GM20000 (cell line): ENCODE data around the gene TCF7.

Experiments used
- DNase-seq: peaks from one replicate; pipeline ENCODE4 v3.0.0; 2012; ENCODE audit warnings: low spot score
- TF ChIP-seq, protein P1 (sequence below): IDR thresholded peaks from 2 replicates; pipeline ENCODE4 v1.5.1; 2012; ENCODE audit warnings: mild to moderate bottlenecking, control low read depth; ENCODE audit errors: extremely low read depth, missing control alignments

The TCF7 gene

DNA sequence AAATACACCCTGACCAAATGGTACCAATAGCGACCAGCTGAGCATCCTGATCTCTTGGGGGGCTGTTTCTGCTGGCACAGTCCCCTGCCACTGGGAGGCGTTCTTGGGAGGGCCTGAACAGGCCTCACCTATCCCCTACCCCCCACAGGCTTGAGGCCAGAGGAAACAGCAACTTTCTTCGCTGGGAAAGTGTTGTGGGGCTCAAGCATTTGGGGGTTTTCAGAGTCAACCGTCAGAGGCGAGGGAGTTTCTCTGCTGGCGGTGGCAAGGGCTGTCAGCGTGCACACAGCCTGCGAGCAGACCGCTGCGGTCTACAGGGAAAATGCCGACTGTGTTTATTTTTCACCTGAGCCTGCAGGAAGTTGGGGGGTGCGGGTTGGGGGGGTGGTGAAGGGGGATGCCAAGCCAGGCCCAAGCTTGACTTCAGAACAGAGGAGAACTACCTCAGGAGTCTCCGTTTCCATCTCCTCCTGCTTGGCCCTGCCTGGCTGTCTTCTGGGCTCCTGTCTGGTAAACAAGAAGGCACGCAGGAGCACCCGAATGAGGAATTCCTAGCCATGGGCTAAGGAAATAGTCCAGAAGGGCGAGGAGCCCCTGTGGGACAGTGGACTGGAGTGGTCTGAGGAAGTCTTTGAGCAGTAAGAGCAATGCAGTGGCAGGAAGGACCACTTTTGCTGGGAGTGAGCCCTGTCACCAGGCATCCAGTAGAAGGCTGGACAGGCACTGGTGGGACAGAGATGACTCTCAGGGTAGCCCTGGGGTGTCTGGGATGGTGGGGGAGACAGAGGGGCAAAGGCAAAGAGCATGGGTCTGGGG lies 18.1 kb downstream of the TCF7 start:
- peak; percentile 70 for DNase-seq
- TF ChIP-seq, protein P1, sequence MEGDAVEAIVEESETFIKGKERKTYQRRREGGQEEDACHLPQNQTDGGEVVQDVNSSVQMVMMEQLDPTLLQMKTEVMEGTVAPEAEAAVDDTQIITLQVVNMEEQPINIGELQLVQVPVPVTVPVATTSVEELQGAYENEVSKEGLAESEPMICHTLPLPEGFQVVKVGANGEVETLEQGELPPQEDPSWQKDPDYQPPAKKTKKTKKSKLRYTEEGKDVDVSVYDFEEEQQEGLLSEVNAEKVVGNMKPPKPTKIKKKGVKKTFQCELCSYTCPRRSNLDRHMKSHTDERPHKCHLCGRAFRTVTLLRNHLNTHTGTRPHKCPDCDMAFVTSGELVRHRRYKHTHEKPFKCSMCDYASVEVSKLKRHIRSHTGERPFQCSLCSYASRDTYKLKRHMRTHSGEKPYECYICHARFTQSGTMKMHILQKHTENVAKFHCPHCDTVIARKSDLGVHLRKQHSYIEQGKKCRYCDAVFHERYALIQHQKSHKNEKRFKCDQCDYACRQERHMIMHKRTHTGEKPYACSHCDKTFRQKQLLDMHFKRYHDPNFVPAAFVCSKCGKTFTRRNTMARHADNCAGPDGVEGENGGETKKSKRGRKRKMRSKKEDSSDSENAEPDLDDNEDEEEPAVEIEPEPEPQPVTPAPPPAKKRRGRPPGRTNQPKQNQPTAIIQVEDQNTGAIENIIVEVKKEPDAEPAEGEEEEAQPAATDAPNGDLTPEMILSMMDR = peak; percentile 46

DNA sequence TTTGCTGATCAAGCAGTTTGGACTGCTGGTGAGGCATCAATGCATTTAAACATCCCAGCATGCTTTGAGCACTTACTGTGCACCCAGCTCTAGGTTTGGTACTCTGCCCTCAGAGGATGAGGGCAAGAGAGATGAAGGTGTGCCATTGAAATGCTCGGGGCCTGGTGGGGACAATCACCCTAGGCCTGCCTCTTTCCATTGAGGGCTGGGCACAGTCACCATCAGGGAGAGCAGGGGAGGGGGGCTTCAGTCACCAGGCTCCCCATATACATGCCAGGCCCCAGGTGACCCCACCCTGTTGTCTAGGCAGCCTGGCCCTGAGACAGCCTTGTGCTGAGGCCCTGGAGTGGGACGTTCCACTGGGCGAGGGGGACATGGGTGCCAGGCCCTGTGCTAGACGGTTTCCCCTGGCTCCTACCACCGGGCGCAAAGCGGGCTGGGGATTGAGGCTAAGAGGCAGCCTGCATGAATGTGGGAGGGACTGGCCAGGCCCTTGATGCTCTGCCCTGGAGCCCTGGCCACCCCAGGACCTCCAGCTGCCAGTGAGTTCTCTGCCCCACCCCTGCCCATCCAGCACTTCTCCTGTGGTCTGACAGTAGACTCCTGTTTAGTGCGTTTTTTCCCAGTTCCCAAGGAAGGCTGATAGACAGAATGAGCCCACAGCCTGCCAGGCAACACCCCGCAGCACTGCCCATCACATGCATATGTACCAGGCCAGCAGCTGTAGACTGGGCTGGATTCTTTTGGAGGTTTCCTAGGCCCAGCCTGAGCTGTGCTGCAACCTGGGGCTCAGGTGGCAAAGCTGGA lies 18.9 kb downstream of the TCF7 start:
- TF ChIP-seq, protein P1 = no peak

DNA sequence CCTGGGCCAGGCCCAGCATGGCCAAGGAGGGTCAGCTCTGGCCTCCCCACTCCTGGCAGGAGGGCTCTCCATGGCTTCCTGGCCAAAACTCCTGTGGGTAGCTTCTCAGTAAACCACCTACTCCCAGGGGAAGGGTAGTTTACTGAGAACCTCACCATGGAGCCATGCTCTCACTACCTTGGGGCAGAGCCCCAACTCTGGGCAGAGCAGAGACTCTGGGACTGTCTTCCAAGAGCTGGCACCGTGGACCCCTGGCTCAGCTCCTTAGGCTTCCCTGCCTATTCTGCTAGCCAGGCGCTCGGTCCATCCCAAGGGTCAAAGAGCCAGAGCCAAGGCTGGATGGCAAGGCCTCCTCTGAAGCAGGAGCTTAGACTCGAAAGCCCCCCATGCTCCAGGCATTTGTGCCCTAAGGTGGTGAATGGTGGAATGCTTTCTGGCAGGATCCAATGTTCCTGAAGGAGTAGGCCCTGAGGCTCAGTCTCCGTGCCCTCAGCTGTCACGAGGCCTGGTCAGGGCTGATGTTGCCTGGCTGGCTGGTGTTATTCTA lies 19.6 kb downstream of the TCF7 start:
- DNase-seq = no peak
- TF ChIP-seq, protein P1 = no peak

More for the DNA sequence above, 18.9 kb downstream of the TCF7 start:
- no peak for DNase-seq

DNA sequence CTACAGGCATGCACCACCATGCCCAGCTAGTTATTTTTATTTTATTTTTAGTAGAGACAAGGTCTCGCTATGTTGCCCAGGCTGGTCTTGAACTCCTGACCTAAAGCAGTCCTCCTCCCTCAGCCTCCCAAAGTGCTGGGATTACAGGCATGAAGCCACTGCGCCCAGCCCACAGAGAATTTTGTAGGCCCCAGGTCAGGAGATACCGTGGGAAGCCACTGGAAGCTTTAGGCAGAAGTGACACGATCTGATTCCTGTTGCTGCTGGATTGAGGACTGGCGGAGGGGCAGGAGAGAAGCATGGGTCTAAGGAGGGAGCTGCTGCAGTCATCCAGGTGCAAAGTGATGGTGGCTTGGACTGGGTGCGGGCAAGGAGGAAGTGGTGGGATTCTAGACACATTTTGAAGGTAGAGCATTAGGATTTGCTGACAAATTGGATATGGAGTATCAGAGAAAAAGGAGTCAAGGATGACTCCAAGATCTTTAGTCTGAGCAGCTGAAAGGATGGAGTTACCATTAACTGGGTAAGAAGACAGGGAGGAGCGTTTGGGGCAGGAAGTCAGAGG lies 20.7 kb downstream of the TCF7 start:
- DNase-seq = no peak
- TF ChIP-seq, protein P1 = no peak

DNA sequence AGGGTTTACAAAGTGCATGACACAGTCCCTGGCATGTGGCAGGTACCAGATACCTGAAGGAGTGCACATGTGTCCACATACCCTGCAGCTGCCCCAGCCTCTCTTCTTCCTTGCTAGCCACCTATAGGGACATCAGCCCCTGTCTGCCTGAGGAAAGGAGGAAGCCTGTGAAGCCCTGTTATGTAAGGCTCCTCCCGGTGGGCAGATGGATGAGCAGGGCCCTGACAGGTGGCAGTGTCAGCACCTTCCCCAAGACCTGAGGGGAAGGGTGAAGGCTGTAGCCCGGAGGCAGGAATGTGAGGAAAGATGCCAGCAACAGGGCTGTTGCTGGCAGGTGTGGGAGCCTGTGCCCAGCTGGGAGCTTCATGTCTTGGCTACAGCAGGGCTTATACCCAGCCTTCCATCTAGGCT lies 21.7 kb downstream of the TCF7 start:
- DNase-seq = no peak
- TF ChIP-seq, protein P1 = no peak

DNA sequence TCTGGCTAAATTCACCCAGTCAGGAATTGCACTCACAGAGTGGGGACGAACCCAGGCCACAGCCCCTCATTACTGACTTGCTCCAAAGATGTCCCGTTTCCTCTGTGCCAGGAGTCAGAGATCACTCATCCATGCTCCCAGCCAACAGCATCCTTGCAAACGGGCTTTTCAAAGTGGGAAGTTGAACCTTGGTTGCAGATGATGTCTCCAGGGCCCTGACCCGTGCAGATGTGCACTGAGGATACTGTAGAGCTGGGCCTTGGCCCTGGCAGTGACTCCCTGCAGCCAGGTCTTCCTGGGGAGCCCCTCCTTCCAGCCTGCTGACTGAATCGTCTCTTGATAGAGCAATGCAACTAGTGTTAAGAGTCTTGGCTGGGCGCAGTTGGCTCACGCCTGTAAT lies 22.3 kb downstream of the TCF7 start:
- TF ChIP-seq, protein P1 = no peak
- no peak for DNase-seq
